SK-N-SH (cell line): ENCODE results near the gene ZBTB47. TPM values are rescaled to one million over a fixed set of nuclear protein-coding genes. Genes with fewer than 3 reads are reported as not detected.

ENCODE experiments used
- CTCF ChIA-PET: fragments of 300-600, 350-600 bp; formaldehyde crosslinking; extraction: SDS; loops from one replicate; lab custom pipeline; 2021; lab: Yijun Ruan, JAX
- POLR2A ChIA-PET: fragments of 350-600 bp; sonication (Branson Sonifier 250); formaldehyde crosslinking; extraction: SDS; loops from one replicate; lab custom pipeline; 2020; ENCODE audit warnings: antibody characterized with exemption, inconsistent platforms; lab: Yijun Ruan, JAX
- DNase-seq: peaks from one replicate; pipeline ENCODE4 v3.0.0; 2012
- H2AFZ ChIP-seq: fragments of 200-600 bp; sonication (generic); 2 replicates; pipeline ENCODE4 v1.8.1; 2016; ENCODE audit warnings: antibody characterized with exemption, mild to moderate bottlenecking, low read depth
- H3F3A ChIP-seq: fragments of 200-600 bp; sonication (generic); replicated peaks from 2 replicates; pipeline ENCODE3; 2016; ENCODE audit warnings: antibody characterized with exemption, mild to moderate bottlenecking; ENCODE audit not compliant: insufficient read depth
- H3K27ac ChIP-seq, 2 experiments: fragments of 200-500 bp in 1 of 2; fragments of 200-600 bp in 1 of 2; sonication (Bioruptor generic) in 1 of 2; sonication (generic), shearing (Covaris generic) in 1 of 2; 2 replicates each; pipeline versions ENCODE4 v1.5.1 to v1.6.1; 2014 to 2016; ENCODE audit warnings: low read depth in 2 of 2, inconsistent platforms in 1 of 2, low read length in 1 of 2, mild to moderate bottlenecking in 1 of 2, mixed read lengths in 1 of 2
- H3K27me3 ChIP-seq: fragments of 200-600 bp; sonication (generic), shearing (Covaris generic); 2 replicates; pipeline ENCODE4 v1.6.1; 2016; ENCODE audit warnings: mixed run types; ENCODE audit not compliant: insufficient read depth
- H3K36me3 ChIP-seq, 2 experiments: fragments of 200-500 bp in 1 of 2; fragments of 200-600 bp in 1 of 2; sonication (Bioruptor generic) in 1 of 2; sonication (generic) in 1 of 2; replicated peaks in 1 of 2; 2 replicates each; pipeline versions ENCODE3 to v1.5.1; 2014 to 2016; ENCODE audit warnings: low read length in 1 of 2, mild to moderate bottlenecking in 1 of 2; ENCODE audit not compliant: insufficient read depth in 2 of 2, control insufficient read depth in 1 of 2
- H3K4me1 ChIP-seq, 2 experiments: fragments of 200-500 bp in 1 of 2; fragments of 200-600 bp in 1 of 2; sonication (Bioruptor generic) in 1 of 2; sonication (generic), shearing (Covaris generic) in 1 of 2; 2 replicates each; pipeline versions ENCODE4 v1.5.1 to v1.6.1; 2014 to 2016; ENCODE audit warnings: low read depth in 1 of 2, low read length in 1 of 2, mixed run types in 1 of 2; ENCODE audit not compliant: insufficient read depth in 2 of 2, control insufficient read depth in 1 of 2
- H3K4me2 ChIP-seq: fragments of 200-600 bp; sonication (generic), shearing (Covaris generic); 2 replicates; pipeline ENCODE4 v1.6.1; 2017; ENCODE audit warnings: mixed run types
- H3K4me3 ChIP-seq, 2 experiments: fragments of 200-500 bp in 1 of 2; fragments of 200-600 bp in 1 of 2; sonication (Bioruptor generic) in 1 of 2; sonication (generic), shearing (Covaris generic) in 1 of 2; 2 replicates each; pipeline versions ENCODE4 v1.5.1 to v1.8.1; 2014 to 2016; ENCODE audit warnings: low read depth in 2 of 2, inconsistent platforms in 1 of 2, low read length in 1 of 2, mild to moderate bottlenecking in 1 of 2, mixed read lengths in 1 of 2, moderate library complexity in 1 of 2
- H3K79me2 ChIP-seq: fragments of 200-600 bp; sonication (generic); 2 replicates; pipeline ENCODE4 v1.8.1; 2017; ENCODE audit warnings: mild to moderate bottlenecking; ENCODE audit not compliant: insufficient read depth
- H3K9ac ChIP-seq: fragments of 200-600 bp; sonication (generic); 2 replicates; pipeline ENCODE4 v1.6.1; 2017; ENCODE audit warnings: mixed run types
- H3K9me2 ChIP-seq: fragments of 200-600 bp; sonication (generic); 2 replicates; pipeline ENCODE4 v1.6.1; 2017; ENCODE audit warnings: mixed run types
- H3K9me3 ChIP-seq: fragments of 200-600 bp; sonication (generic); 2 replicates; pipeline ENCODE4 v1.6.1; 2017; ENCODE audit warnings: mixed run types, mild to moderate bottlenecking, moderate library complexity
- H4K20me1 ChIP-seq: fragments of 200-600 bp; sonication (generic); 2 replicates; pipeline ENCODE4 v1.6.1; 2017; ENCODE audit warnings: mild to moderate bottlenecking, mixed run types; ENCODE audit not compliant: insufficient read depth
- EP300 ChIP-seq, 2 experiments: IDR thresholded peaks; 2 replicates each; pipeline versions ENCODE4 v1.4.0 to v1.6.1; 2012; ENCODE audit warnings: borderline replicate concordance in 1 of 2, low read depth in 1 of 2, low read length in 1 of 2
- EZH2phosphoT487 ChIP-seq: fragments of 200-600 bp; sonication (generic); IDR thresholded peaks from 2 replicates; pipeline ENCODE4 v1.6.1; 2017; ENCODE audit warnings: low read depth, mixed run types, mild to moderate bottlenecking, antibody characterized with exemption, moderate library complexity, borderline replicate concordance
- GABPA ChIP-seq: IDR thresholded peaks from 2 replicates; pipeline ENCODE4 v1.4.0; 2012; ENCODE audit warnings: low read depth, mild to moderate bottlenecking
- MXI1 ChIP-seq: IDR thresholded peaks from 2 replicates; pipeline ENCODE4 v1.6.1; 2012; ENCODE audit warnings: mild to moderate bottlenecking, low read depth, low read length, improper control_type of control experiment
- NFIC ChIP-seq: IDR thresholded peaks from 2 replicates; pipeline ENCODE4 v1.4.0; 2012; ENCODE audit warnings: borderline replicate concordance
- NRF1 ChIP-seq: IDR thresholded peaks from 2 replicates; pipeline ENCODE4 v1.6.1; 2012; ENCODE audit warnings: low read depth, mild to moderate bottlenecking, low read length
- POLR2AphosphoS5 ChIP-seq: IDR thresholded peaks from 2 replicates; pipeline ENCODE4 v1.6.1; 2012; ENCODE audit warnings: low read depth, low read length
- RCOR1 ChIP-seq: fragments of 150-350 bp; IDR thresholded peaks from 2 replicates; pipeline ENCODE4 v1.6.1; 2017; ENCODE audit warnings: antibody characterized with exemption, low read length
- SIN3A ChIP-seq: IDR thresholded peaks from 2 replicates; pipeline ENCODE4 v1.6.1; 2012; ENCODE audit warnings: low read depth, mild to moderate bottlenecking, low read length, moderate library complexity, borderline replicate concordance
- SMC3 ChIP-seq: IDR thresholded peaks from 2 replicates; pipeline ENCODE4 v1.6.1; 2012; ENCODE audit warnings: low read depth, low read length, improper control_type of control experiment
- TEAD4 ChIP-seq: IDR thresholded peaks from 2 replicates; pipeline ENCODE4 v1.4.0; 2012; ENCODE audit warnings: mild to moderate bottlenecking, borderline replicate concordance; ENCODE audit not compliant: insufficient read depth
- YY1 ChIP-seq: IDR thresholded peaks from 2 replicates; pipeline ENCODE4 v1.4.0; 2012; ENCODE audit warnings: low read depth, mild to moderate bottlenecking
- WGBS: methylation state at CpG from one replicate; pipeline ENCODE4 v1.1.6; 2017; ENCODE audit warnings: low lambda C conversion rate; 5-methylcytosine and 5-hydroxymethylcytosine counted together
- polyA plus RNA-seq, 3 experiments: library from polyadenylated mRNA; depleted of rRNA; stranded (reverse); fragments of >200 nt; gene quantifications; 2 replicates each; pipeline ENCODE4 v1.2.3, GENCODE V29; 2012
- TF ChIP-seq, protein P1 (sequence below): fragments of 200-600 bp; sonication (generic); IDR thresholded peaks from 2 replicates; pipeline ENCODE4 v1.6.1; 2017; ENCODE audit warnings: antibody characterized with exemption, mild to moderate bottlenecking, moderate library complexity
- TF ChIP-seq, protein P2 (sequence below): fragments of 150-350 bp; IDR thresholded peaks from 2 replicates; pipeline ENCODE4 v1.6.1; 2016; ENCODE audit warnings: mild to moderate bottlenecking, low read depth, low read length
- TF ChIP-seq, protein P3 (sequence below): IDR thresholded peaks from 2 replicates; pipeline ENCODE4 v1.4.0; 2012; ENCODE audit warnings: low read depth
- TF ChIP-seq, protein P4 (sequence below): IDR thresholded peaks from 2 replicates; pipeline ENCODE4; 2012

ZBTB47 gene
- 9.9 and 13.0 TPM in 2 replicates for polyA plus RNA-seq (2012; rRNA removed)
- polyA plus RNA-seq (2012; cell fraction: cytosol; rRNA removed), result 4.3 and 7.4 TPM in 2 replicates
- 18.6 and 21.5 TPM in 2 replicates for polyA plus RNA-seq (2012; cell fraction: nucleus; rRNA removed)

DNA sequence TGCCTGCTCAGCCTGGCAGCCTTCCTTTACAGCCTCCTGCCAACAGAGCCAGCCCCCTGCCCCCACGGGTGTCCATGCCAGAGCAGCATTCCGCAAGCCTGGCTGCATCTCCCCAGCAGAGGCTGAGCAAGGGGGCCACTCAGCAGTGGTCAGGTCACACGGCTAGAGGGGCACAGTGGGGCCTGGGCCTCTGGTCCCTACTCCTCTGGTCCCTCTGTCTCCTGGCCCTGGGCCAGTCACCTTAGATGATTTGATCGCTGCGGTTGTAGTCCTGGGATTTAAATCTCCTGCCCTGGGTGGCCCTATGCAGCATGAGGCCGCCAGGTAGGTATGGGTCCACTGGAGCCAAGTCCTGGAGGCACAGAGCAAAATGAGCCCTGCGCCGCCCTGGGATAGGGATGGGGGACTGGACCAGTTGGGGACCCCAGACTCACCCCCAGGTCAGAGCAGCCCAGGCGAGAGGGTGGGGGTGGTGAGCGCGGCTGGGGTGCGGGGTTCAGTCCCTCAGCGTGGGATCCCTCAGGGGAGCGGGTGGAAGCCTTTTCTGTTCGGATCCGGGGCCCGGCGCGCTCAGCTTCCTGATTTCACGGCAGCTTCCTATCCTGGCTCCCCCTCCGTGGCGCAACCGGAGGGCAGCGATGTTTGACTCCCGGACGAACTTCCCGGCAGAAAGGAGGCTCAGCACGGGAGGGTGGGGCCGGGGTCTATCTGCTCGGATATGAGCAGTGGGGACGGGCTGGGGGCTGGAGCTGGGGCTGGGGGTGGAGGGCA is at the start of gene ZBTB47:
Gene ZBTB47 (plus strand): TSS at position 138 of the 771 bp plus-strand sequence. CDS start 4,659 bp downstream, outside the sequence.
- no peak for DNase-seq
- H3K79me2 ChIP-seq, result peaks cover 57% of the 10 kb centered on the region
- no peaks in the 10 kb centered on the region for H3K9me2 ChIP-seq
- H3K27ac ChIP-seq, result peak within 1 kb of the TSS; percentile 83 to 84
- H3F3A ChIP-seq, result peaks cover 24% of the 10 kb centered on the region
- H3K9ac ChIP-seq, result peak within 1 kb of the TSS; percentile 88
- ChIA-PET CTCF (interaction anchor here (0.7 to 2.7 kb wide), 8 partner anchors 17 to 187 kb away, joined by 3 to 12 read pairs (median 4); partner anchors contain the start of genes NKTR and SEC22C), POLR2A (interaction anchor here (0.9 to 1.5 kb wide), 2 partner anchors 53 kb away, joined by 3 to 4 read pairs; partner anchors contain the start of gene NKTR)
- peaks cover 5 to 16% of the 10 kb centered on the region in 2 experiments for H3K36me3 ChIP-seq
- peak within 1 kb of the TSS; percentile 74 for H2AFZ ChIP-seq
- H3K4me1 ChIP-seq, result peaks cover 24 to 42% of the 10 kb centered on the region in 2 experiments
- H3K27me3 ChIP-seq, result no peaks in the 10 kb centered on the region
- WGBS, result 20% methylated on average over 5 of the region's 31 CpGs
- H3K4me3 ChIP-seq, result peak within 1 kb of the TSS; percentile 83 to 91
- no peaks in the 10 kb centered on the region for H3K9me3 ChIP-seq
- H4K20me1 ChIP-seq, result peaks cover 8% of the 10 kb centered on the region; the same call in 1 of the 2 replicates
- H3K4me2 ChIP-seq, result peak within 1 kb of the TSS; percentile 99
- no peak for TF ChIP-seq POLR2AphosphoS5
- no peak for TF ChIP-seq NRF1
- no peak for TF ChIP-seq YY1
- TF ChIP-seq RCOR1, result no peak
- TF ChIP-seq EP300 (IDR thresholded peaks at IDR 0.05; ENCODE audit: borderline replicate concordance in 1 of 2, low read depth in 1 of 2, low read length in 1 of 2), result no peak
- no peak for TF ChIP-seq EZH2phosphoT487
- peak; percentile 68 for TF ChIP-seq NFIC
- TF ChIP-seq, protein P1, sequence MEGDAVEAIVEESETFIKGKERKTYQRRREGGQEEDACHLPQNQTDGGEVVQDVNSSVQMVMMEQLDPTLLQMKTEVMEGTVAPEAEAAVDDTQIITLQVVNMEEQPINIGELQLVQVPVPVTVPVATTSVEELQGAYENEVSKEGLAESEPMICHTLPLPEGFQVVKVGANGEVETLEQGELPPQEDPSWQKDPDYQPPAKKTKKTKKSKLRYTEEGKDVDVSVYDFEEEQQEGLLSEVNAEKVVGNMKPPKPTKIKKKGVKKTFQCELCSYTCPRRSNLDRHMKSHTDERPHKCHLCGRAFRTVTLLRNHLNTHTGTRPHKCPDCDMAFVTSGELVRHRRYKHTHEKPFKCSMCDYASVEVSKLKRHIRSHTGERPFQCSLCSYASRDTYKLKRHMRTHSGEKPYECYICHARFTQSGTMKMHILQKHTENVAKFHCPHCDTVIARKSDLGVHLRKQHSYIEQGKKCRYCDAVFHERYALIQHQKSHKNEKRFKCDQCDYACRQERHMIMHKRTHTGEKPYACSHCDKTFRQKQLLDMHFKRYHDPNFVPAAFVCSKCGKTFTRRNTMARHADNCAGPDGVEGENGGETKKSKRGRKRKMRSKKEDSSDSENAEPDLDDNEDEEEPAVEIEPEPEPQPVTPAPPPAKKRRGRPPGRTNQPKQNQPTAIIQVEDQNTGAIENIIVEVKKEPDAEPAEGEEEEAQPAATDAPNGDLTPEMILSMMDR, result no peak
- TF ChIP-seq, protein P2, sequence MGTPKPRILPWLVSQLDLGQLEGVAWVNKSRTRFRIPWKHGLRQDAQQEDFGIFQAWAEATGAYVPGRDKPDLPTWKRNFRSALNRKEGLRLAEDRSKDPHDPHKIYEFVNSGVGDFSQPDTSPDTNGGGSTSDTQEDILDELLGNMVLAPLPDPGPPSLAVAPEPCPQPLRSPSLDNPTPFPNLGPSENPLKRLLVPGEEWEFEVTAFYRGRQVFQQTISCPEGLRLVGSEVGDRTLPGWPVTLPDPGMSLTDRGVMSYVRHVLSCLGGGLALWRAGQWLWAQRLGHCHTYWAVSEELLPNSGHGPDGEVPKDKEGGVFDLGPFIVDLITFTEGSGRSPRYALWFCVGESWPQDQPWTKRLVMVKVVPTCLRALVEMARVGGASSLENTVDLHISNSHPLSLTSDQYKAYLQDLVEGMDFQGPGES, result no peak
- TF ChIP-seq SIN3A, result 0 out of 2 replicates have a peak, but pooled peaks have one; percentile 6
- TF ChIP-seq GABPA, result no peak
- no peak for TF ChIP-seq TEAD4
- no peak for TF ChIP-seq MXI1
- TF ChIP-seq, protein P3, sequence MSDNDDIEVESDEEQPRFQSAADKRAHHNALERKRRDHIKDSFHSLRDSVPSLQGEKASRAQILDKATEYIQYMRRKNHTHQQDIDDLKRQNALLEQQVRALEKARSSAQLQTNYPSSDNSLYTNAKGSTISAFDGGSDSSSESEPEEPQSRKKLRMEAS, result peak; percentile 31; the same call in 1 of the 2 replicates
- TF ChIP-seq SMC3, result no peak
- TF ChIP-seq, protein P4, sequence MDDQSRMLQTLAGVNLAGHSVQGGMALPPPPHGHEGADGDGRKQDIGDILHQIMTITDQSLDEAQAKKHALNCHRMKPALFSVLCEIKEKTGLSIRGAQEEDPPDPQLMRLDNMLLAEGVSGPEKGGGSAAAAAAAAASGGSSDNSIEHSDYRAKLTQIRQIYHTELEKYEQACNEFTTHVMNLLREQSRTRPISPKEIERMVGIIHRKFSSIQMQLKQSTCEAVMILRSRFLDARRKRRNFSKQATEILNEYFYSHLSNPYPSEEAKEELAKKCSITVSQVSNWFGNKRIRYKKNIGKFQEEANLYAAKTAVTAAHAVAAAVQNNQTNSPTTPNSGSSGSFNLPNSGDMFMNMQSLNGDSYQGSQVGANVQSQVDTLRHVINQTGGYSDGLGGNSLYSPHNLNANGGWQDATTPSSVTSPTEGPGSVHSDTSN, result no peak
